HG03139 (cell line): ENCODE results near the gene IGSF6.
"Not testable (repeated sequence)": the region's sequence is repeated elsewhere in the genome, so short reads cannot be mapped to it uniquely, and the experiment has no call there.

Experiments used
- ATAC-seq: cut with Tn5 transposase; IDR thresholded peaks from one replicate; pipeline ENCODE4 v1.9.1; 2021; ENCODE audit not compliant: unreplicated experiment

The IGSF6 gene

DNA sequence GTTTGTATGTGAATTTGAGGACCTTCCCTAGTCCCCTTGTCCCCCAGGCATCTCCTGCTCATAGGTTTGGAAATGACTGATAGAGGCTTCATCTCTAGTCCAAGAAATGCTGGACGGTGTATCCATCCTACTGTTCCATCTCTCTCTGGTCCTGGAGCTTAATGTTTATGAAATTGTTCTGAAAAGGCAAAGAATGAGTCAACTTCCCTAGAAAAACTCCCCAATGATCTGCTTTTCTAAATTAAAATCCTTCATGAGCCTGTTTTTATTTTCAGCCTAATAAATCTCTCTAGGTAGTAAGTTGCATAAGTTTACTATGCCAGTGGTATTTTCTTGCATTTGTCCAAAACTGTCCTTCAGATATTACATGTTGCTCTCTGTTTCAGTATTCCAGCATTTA lies 2.1 kb upstream of the IGSF6 start:
- no peak for ATAC-seq

DNA sequence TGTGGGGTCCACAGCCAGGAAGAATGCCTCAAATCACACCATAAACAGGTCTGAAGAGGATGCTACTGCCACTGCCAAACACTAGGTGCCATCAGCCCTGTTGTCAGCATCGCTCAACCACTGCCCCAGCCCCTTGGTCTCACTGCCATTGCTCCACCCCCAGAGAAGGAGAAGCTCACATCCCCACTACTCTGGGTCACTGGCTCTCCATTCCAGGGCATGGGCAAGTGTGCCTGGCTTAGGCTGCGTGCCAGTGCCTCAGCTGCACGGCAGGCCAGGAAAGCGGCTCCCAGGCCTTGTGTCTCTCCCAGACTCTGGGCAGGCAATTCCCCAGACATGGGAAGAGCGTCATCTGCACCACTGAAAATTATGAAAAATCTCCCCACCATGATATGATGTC lies 1.2 kb upstream of the IGSF6 start:
- ATAC-seq = no peak

DNA sequence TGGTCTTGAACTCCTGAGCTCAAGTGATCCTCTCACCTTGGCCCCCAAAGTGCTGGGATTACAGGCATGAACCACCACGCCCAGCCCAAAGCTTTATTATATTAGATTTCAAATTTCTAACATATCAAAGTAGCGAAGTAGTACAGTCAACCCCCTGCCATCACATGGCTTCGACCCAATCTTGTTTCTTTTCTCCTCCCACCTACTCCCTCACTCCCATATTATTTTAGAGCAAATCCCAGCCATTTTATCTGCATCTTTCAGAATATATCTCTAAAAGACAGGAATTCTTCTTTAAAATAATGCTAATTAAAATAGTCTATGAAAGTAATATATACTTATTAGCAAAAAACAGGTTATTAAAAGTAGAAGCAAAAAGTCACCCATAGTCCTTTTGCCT lies 893 bp downstream of the IGSF6 start:
- no peak for ATAC-seq

DNA sequence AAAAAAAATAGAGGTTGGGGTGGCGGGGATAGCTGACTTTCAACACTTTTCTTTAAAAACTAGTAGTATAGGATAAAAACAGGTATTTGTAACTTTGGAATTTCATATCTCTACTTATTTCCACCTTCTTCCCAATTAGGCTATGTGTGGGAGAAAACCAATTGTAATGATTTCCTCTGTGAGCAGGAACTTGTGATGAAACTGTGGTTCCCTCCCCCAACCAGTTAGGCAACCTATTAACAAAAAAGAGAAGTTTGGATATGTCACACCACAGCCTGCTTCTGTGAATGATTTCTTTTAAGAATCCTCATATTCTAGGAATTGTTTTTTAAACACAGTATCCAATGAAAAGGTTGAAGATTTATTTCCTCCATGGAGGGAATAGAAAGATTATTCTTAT lies 1.9 kb downstream of the IGSF6 start:
- ATAC-seq = no peak

DNA sequence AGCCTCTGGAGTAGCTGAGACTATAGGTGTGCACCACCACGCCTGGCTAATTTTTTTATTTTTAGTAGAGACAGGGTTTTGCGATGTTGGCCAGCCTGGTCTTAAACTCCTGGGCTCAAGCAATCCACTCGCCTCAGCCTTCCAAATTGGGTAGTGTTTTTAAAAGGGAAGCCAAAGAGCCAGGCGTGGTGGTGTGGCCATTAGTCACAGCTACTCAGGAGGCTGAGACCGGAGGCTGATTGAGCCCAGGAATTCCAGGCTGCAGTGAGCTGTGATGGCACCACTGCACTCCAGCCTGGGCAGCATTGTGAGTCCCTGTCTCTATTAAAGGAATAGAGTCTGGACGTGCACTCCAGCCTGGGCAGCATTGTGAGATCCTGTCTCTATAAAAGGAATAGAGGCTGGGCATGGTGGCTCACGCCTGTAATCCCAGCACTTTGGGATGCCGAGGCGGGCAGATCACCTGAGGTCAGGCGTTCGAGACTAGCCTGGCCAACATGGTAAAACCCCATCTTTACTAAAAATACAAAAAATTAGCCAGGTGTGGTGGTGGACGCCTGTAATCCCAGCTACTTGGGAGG lies 2.5 kb downstream of the IGSF6 start:
- ATAC-seq = not testable (repeated sequence)

DNA sequence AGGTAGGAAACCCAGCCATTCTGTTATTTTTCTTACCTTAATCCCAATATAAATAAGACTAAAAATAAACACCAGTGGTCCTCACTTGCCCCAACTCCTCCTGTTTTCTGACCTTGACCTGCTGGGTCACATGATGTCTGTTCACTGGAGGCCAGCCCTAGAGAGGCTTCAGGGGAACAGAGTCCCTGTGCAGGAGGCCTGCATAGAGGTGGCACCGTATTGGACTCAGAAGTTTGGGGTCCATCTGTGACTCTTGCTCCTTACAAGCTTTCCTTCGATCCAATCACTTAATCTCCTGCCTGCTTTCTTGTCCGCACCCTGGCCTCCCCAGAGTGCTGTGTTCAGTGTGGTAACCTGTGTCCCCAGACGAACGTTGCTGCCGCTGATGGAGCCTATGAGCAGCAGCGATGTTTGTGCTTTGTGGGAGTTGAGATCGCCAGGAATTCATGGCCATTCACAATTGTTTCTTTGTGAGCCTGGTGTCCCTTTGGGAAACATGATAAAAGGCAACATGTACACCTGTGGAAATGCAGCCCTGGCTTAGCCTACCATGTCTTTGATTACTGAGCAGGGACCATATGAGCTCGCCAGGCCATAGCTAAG lies 4.7 kb downstream of the IGSF6 start:
- no peak for ATAC-seq

DNA sequence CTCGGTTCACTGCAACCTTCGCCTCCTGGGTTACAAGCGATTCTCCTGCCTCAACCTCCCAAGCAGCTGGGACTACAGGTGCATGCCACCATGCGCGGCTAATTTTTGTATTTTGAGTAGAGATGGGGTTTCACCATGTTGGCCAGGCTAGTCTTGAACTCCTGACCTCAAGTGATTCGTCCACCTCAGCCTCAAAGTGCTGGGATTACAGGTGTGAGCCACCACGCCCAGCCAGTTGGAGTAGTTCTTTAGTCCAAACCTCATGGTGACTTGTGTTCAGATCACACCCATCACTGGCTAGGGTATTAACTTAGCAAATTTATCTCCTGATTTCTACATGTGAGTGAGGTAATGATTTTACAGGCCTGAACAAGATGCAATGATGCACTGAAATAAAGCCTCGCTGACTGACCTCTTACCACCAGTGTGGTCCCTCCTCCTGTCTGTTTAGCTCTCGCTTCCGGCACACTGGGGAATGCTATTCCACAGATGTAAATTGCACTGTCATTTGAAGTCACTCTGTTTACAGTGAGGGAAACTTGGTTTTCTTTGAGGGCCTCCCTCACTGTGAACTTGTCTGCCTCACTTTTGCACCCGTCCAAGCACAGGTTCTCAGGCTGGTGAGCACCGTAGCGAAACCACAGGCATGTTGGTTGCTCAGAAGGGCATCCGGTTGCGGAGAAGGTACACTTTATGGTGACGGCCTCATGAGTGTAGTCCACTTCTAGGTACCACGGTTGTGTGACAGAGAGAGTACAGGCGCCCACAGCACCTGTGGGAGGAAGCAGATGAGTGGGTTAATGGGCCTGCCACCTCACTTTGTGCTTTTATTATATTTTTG lies 5.5 kb downstream of the IGSF6 start:
- ATAC-seq = peak; percentile 85

DNA sequence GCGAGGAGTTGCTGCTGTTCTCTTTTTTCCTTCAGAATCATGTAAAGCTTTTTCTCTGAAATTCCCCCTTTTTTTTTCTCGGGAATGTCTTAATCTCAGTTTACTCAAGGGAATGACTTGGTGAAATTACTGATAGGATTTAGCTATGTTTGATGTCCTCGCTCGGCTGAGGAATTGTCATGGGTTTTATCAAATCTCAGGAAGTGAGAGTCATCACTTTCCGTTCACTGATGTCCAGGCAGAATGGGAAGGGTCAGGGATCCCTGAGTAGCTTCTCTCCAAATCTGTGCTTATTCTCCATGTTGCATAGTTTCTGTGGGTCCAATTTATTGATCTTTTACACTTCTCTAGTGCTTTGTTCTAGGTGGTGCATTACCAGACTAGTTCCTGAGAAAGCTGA lies 6.3 kb downstream of the IGSF6 start:
- no peak for ATAC-seq

DNA sequence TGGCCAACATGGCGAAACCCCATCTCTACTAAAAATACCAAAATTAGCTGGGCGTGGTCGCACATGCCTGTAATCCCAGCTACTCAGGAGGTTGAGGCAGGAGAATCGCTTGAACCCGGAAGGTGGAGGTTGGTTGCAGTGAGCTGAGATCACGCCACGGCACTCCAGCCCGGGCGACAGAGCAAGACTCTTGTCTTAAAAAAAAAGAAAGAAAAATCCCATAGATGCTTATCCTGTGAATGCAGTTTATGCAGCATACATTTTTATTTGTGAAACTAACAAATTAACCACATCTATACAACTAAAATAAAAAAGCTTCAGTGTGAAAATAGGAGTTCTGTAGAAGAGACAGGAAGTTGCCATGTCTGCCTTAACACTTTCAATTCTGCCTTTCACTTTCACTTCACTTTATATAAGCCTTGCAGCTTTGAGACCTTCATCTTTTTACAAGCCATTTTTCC lies 7.1 kb downstream of the IGSF6 start:
- ATAC-seq = no peak

DNA sequence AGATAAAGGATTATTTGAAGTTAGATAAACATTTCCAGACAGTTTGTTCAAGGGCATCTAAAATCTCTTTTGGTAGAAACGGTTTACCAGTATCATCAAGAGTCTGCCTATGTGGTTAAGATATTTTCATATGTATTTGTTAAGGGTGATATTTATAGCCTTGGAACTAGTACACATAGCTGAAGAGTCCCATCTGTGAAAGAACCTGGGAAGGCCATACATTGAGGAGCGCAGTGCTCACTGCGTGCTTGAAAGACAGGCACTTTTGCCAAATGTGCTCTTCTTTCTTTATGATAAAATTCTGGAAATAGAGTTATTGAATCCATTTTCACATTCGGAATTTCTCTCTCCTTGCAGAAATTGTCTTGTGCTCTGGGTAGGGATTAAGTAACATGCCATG lies 7.7 kb downstream of the IGSF6 start:
- no peak for ATAC-seq

DNA sequence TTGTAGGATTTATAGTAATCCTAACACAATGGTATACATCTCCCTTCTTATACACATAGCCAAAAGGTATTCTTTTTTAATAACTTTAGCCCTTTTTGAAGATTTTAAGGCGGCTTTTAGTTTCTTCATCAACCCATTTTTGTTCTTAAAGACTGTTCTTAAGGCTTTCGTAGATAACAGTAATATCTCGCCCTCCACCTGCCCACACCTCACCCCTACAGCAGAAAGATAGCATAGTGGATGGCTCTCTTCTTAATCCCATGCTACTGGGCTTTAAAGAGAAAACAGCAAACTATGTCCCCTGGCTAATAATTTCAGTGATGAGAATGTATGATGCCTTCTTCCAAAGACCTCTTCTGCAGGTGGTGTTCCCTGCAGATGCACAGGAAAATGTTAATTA lies 8.6 kb downstream of the IGSF6 start:
- ATAC-seq = no peak

DNA sequence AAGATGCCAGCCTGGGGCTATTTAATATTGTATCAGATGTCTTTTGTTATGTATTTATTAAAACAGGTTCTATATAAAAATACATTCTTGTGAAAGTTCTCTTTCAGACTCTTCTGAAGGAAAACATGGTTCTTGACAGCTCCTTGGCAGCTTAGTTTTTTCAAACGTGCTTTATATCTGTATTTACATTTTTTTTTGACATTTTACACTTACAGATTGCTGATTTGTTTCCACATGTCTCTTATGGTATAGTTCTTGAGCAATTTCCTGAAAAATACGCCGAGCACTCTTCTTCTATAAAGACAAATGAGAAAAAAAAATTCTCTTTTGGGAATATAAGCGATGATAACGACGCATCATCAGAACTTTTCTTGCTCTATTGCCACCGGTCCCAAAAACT lies 9.5 kb downstream of the IGSF6 start:
- ATAC-seq = no peak

DNA sequence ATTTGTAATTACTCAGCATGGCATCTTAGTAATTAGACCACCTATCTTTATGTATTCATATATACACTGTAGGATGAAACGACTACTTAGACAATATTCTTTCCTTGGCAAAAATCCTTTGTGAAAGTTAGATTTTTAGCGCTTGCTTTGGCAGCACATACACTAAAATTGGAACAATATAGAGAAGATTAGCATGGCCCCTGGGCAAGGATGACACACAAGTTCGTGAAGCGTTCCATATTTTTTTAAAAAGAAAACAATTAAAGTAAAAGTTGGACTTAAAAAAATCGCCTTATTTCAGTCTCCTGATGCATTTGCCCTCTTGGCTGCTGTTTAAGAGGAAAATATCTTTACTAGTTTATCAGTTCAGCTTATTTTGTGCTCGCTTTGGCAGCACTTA lies 10.5 kb downstream of the IGSF6 start:
- no peak for ATAC-seq

DNA sequence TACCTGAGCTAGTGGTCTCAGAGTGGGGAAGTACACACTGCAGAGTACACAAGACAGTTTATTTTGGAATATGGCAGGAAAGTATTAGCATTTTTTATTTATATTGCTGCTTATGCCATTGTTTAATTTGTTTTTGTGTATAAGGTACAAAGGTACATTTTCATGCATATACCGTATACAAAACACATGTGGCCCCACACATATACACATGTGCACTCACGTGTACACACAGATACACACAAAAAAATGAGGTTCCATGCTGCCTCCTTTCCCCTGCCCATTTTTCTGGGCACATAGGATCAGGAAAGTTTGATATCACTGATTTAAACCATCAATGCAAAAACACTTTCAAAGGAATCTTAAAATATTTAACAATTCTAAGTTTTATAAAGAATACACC lies 12.9 kb downstream of the IGSF6 start:
- ATAC-seq = no peak

DNA sequence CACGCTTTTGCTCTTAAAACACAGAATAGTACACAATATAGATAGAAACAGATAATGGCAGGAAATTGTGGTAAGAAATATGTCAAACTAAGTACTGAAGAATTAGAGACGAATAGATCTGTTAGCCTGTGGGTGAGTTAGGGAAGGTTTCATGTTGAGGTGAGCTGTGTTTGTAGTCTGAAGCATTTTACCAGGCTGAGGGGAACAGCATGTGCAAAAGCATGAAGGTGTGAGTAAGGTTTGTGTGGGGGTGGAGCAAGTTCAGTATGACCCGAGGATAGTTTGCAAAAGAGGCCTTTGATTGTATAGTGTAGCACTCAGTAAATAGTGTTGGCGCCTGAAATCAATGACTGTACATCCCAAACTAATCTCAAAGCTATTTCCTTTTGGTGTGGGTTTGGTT lies 13.8 kb downstream of the IGSF6 start:
- no peak for ATAC-seq

DNA sequence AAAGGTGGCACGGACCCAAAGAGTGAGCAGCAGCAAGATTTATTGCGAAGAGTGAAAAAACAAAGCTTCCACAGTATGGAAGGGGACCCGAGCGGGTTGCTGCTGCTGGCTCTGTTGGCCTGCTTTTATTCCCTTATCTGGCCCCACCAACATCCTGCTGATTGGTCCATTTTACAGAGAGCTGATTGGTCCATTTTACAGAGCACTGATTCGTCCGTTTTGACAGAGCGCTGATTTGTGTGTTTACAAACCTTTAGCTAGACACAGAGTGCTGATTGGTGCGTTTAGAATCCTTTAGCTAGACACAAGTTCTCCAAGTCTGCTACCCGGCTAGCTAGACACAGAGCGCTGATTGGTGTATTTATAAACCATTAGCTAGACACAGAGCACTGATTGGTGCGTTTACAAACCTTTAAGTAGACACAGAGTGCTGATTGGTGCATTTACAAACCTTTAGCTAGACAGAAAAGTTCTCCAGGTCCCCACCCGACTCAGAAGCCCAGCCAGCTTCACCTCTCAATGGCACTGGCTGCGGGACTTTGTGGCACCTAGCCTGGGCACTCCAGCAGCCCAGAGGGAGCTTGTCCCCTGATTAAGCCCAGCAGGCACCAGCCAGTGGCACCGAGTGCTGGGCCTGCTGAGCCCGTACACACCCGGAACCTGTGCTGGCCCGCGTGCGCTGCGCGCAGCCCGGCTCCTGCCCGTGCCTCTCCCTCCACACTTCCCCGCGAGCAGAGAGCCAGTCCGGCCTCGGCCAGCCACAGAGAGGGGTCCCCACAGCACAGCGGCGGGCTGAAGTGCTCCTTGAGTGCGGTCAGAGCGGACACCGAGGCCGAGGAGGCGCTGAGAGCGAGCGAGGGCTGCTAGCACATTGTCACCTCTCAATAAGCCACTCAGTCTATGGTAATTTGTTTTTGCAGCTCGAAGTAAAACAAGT lies 15.1 kb downstream of the IGSF6 start:
- ATAC-seq = no peak

DNA sequence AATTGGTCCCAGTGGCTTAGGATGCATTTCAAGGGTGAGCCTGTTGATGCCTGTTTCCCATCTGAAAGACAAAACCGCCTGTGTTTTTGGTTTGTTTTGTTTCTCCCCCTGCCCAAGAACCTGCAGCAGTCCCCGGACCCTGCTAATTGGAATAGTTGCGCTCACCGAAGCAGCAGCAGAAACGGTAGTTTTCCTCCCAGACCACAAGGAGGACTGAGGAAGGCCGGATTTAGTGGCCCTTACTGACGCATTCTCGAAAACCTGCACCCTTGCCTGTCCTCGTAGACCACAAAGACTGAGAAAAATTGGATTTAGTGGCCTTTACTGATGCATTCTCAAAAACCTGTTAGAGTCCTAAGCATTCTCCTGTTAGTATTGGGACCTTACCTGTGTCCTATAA lies 16.7 kb downstream of the IGSF6 start:
- ATAC-seq = not testable (repeated sequence)

DNA sequence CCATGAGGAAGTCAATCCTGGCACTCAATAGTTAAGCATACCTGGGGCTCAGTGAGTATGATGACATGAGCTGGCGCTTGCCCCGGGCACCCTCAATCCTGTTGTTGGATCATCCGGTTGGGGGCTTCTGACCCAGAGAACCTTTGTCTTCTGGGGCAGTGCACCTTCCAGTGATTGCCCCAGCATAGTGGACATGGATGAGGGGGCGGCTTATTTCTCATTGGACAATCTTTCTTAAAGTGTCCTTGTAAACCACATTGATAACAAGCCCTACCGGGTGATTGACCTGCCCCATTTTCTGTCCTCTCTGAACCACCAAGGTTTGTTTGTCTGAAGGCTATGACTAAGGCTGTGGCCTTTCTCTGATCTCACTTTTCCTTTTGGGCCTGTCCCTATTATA lies 18.2 kb downstream of the IGSF6 start:
- no peak for ATAC-seq

DNA sequence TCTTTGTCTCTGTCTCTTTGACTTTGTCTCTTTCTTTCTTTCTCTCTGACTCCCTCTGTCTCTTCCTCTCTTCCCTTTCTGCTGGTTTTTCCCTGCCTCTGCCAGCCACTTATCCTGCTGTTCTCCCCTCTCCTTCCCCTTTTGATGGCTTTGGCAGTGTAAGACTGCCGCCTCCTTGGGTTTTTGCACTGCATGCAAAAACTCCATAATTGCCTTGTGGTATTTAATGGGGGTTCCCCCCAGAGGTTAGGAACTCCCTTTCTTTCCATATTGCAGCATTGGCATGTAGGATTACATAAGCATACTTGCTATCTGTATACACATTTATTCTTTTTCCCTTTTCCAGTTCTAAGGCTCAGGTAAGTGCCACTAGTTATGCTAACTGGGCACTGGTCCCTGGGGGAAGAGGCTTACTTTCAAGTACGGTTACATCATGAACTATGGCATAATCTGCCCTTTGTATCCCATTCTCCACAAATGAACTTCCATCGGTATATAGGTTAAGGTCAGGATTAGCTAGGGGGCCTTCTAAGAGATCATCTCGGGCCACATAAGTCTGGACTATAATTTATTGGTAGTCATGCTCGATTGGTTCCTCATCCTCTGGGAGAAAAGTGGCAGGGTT lies 20.3 kb downstream of the IGSF6 start:
- not testable (repeated sequence) for ATAC-seq

DNA sequence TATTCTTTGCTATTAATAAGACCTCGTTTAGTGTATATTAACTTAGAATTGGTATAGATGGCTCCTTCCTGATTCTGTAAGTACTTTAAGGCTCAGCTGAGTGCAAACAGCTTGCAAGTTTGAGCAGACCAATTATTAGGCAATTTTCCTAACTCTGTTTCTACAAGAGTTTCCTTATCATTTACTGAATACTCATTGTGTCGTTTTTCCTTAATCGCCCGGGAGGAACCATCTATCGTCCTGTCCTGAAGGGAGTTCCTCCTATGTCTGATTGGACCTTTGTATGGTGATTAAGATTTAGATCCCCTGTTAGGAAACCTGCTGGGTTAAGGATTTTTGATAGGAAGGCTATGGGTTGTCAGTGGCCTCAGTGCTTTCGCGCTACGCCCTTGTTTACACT lies 21.0 kb downstream of the IGSF6 start:
- not testable (repeated sequence) for ATAC-seq

DNA sequence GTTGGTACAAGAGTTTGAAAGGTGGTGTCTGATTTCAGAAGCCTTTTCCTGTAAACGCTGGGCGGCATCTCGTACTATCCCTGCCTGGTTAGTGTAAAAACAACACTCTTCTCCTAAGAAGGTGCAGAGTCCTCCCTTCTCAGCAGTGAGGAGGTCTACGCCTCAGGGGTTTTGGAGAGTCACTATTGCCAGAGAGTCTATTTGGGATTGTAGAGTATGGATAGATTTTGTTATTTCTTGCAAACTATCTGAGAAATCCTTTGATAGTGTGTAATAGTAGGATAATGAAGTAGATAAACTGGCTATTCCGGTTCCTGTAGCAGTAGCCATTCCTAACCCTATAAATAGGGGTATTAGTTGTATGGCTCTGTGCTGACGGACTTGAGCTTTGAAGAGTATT lies 21.5 kb downstream of the IGSF6 start:
- ATAC-seq = not testable (repeated sequence)
